ENCODE results near the gene HOXC6.
A peak's percentile ranks its signal among the peaks of the same experiment; 100 is the strongest.

HOXC6 gene

GRCh38 chr12:54010972-54011664 lies 17.1 kb upstream of the HOXC6 start:
- TF ChIP-seq CTCF (conservative IDR thresholded peaks at IDR 0.05; ENCODE audit: low read length) (no peak), EZH2phosphoT487 (IDR thresholded peaks at IDR 0.05; ENCODE audit: borderline replicate concordance) (no peak)
- H3K4me1 ChIP-seq (ENCODE audit: insufficient read depth, low read length, poor library complexity, severe bottlenecking) = peaks cover 55% of the 10 kb centered on the region
- no peaks in the 10 kb centered on the region for H3F3A ChIP-seq (ENCODE audit: low read depth)
- H4K20me1 ChIP-seq (ENCODE audit: insufficient read depth, low read length, poor library complexity, severe bottlenecking) = no peaks in the 10 kb centered on the region
- peak overlapping the region; percentile 61 for H3K4me3 ChIP-seq (ENCODE audit: low read length, poor library complexity, severe bottlenecking)
- peak overlapping the region; percentile 61 for H3K9ac ChIP-seq (ENCODE audit: low read depth, low read length, poor library complexity, severe bottlenecking)
- no peaks in the 10 kb centered on the region for H3K27me3 ChIP-seq (ENCODE audit: insufficient read depth, low read length, poor library complexity, severe bottlenecking)
- H2AFZ ChIP-seq (ENCODE audit: low read length) = peak overlapping the region; percentile 32; the same call in 1 of the 2 replicates
- no peaks in the 10 kb centered on the region for H3K9me2 ChIP-seq (replicated peaks; ENCODE audit: low read depth, low read length)
- no peaks in the 10 kb centered on the region for H3K36me3 ChIP-seq (ENCODE audit: insufficient read depth, low read length)
- no peaks in the 10 kb centered on the region for H3K9me3 ChIP-seq (ENCODE audit: insufficient read depth, low read depth, low read length)
- H3K4me2 ChIP-seq (ENCODE audit: low read depth, low read length, poor library complexity, severe bottlenecking) = peak overlapping the region; percentile 86
- 0 out of 2 replicates have a peak, but pooled peaks cover 4% of the 10 kb centered on the region for H3K79me2 ChIP-seq (ENCODE audit: insufficient read depth, low read length)

GRCh38 chr12:54011665-54012532 lies 16.3 kb upstream of the HOXC6 start:
- Histone ChIP-seq H3K4me1 (ENCODE audit: insufficient read depth, low read length, poor library complexity, severe bottlenecking) (peaks cover 55% of the 10 kb centered on the region), H3K9ac (ENCODE audit: low read depth, low read length, poor library complexity, severe bottlenecking) (peak overlapping the region; percentile 61), H3K4me2 (ENCODE audit: low read depth, low read length, poor library complexity, severe bottlenecking) (peak overlapping the region; percentile 86), H3K79me2 (ENCODE audit: insufficient read depth, low read length) (0 out of 2 replicates have a peak, but pooled peaks cover 6% of the 10 kb centered on the region), H3K9me3 (ENCODE audit: insufficient read depth, low read depth, low read length) (no peaks in the 10 kb centered on the region), H3K9me2 (replicated peaks; ENCODE audit: low read depth, low read length) (no peaks in the 10 kb centered on the region), H3F3A (ENCODE audit: low read depth) (peaks cover 3% of the 10 kb centered on the region), H4K20me1 (ENCODE audit: insufficient read depth, low read length, poor library complexity, severe bottlenecking) (no peaks in the 10 kb centered on the region), H3K27me3 (ENCODE audit: insufficient read depth, low read length, poor library complexity, severe bottlenecking) (no peaks in the 10 kb centered on the region), H3K4me3 (ENCODE audit: low read length, poor library complexity, severe bottlenecking) (peak overlapping the region; percentile 61), H3K36me3 (ENCODE audit: insufficient read depth, low read length) (no peaks in the 10 kb centered on the region), H2AFZ (ENCODE audit: low read length) (peak overlapping the region; percentile 32; the same call in 1 of the 2 replicates)
- no peak for TF ChIP-seq EZH2phosphoT487 (IDR thresholded peaks at IDR 0.05; ENCODE audit: borderline replicate concordance)
- no peak for TF ChIP-seq CTCF (conservative IDR thresholded peaks at IDR 0.05; ENCODE audit: low read length)

- Histone ChIP-seq H3K9me3 (ENCODE audit: insufficient read depth, low read depth, low read length) (no peaks in the 10 kb centered on the region), H3K9me2 (replicated peaks; ENCODE audit: low read depth, low read length) (no peaks in the 10 kb centered on the region), H2AFZ (ENCODE audit: low read length) (no peak overlapping the region), H3F3A (ENCODE audit: low read depth) (peaks cover 10% of the 10 kb centered on the region), H3K79me2 (ENCODE audit: insufficient read depth, low read length) (0 out of 2 replicates have a peak, but pooled peaks cover 6% of the 10 kb centered on the region), H4K20me1 (ENCODE audit: insufficient read depth, low read length, poor library complexity, severe bottlenecking) (no peaks in the 10 kb centered on the region), H3K4me3 (ENCODE audit: low read length, poor library complexity, severe bottlenecking) (no peak overlapping the region), H3K27me3 (ENCODE audit: insufficient read depth, low read length, poor library complexity, severe bottlenecking) (no peaks in the 10 kb centered on the region), H3K36me3 (ENCODE audit: insufficient read depth, low read length) (no peaks in the 10 kb centered on the region), H3K4me1 (ENCODE audit: insufficient read depth, low read length, poor library complexity, severe bottlenecking) (peaks cover 55% of the 10 kb centered on the region), H3K9ac (ENCODE audit: low read depth, low read length, poor library complexity, severe bottlenecking) (no peak overlapping the region), H3K4me2 (ENCODE audit: low read depth, low read length, poor library complexity, severe bottlenecking) (peak overlapping the region; percentile 20)
- no peak for TF ChIP-seq EZH2phosphoT487 (IDR thresholded peaks at IDR 0.05; ENCODE audit: borderline replicate concordance)
- TF ChIP-seq CTCF (conservative IDR thresholded peaks at IDR 0.05; ENCODE audit: low read length) = peak; percentile 42
Measured at GRCh38 chr12:54012631-54013409, 15.4 kb upstream of the HOXC6 start.

Data from Loucy (cell line).